OCI-LY3 (cell line): ENCODE measurements around the gene DDX19B.
A peak's percentile ranks its signal among the peaks of the same experiment; 100 is the strongest.

Experiments used
- H2AFZ ChIP-seq: fragments of 200-600, 300-600 bp; shearing (Covaris generic); 2 replicates; pipeline ENCODE4 v1.6.0; 2014; ENCODE audit warnings: antibody characterized with exemption, low read depth, low read length
- H3K27ac ChIP-seq: fragments of 200-600, 300-600 bp; sonication (generic); 2 replicates; pipeline ENCODE4 v1.5.1; 2014; ENCODE audit warnings: mild to moderate bottlenecking, low read length, moderate library complexity, mixed read lengths
- H3K27me3 ChIP-seq: fragments of 200-600, 300-600 bp; sonication (generic); 2 replicates; pipeline ENCODE4 v1.6.1; 2014; ENCODE audit warnings: low read depth, low read length, mixed read lengths
- H3K36me3 ChIP-seq: fragments of 200-600, 300-600 bp; sonication (generic); replicated peaks from 2 replicates; pipeline ENCODE3; 2014; ENCODE audit warnings: low read depth, low read length, mixed read lengths
- H3K4me1 ChIP-seq: fragments of 300-600, 200-600 bp; sonication (generic); 2 replicates; pipeline ENCODE4 v1.6.1; 2014; ENCODE audit warnings: low read length, mixed read lengths
- H3K4me2 ChIP-seq: fragments of 200-600, 300-600 bp; sonication (generic); 2 replicates; pipeline ENCODE4 v1.6.1; 2014; ENCODE audit warnings: low read length, mixed read lengths
- H3K4me3 ChIP-seq: fragments of 300-600, 200-600 bp; sonication (generic); 2 replicates; pipeline ENCODE4 v1.5.1; 2014; ENCODE audit warnings: antibody characterized with exemption, mild to moderate bottlenecking, low read length, moderate library complexity
- H3K79me2 ChIP-seq: fragments of 300-600, 200-600 bp; shearing (Covaris generic); 2 replicates; pipeline ENCODE4 v1.6.1; 2014; ENCODE audit warnings: mild to moderate bottlenecking, low read length, mixed read lengths
- H3K9ac ChIP-seq: fragments of 300-600, 200-600 bp; shearing (Covaris generic); 2 replicates; pipeline ENCODE4 v1.6.0; 2014; ENCODE audit warnings: mild to moderate bottlenecking, low read length, moderate library complexity
- H3K9me3 ChIP-seq: fragments of 200-600, 300-600 bp; shearing (Covaris generic); 2 replicates; pipeline ENCODE4 v1.6.1; 2014; ENCODE audit warnings: low read length, mixed read lengths; ENCODE audit not compliant: insufficient read depth
- H4K20me1 ChIP-seq: fragments of 200-600, 300-600 bp; sonication (generic); 2 replicates; pipeline ENCODE4 v1.6.1; 2016; ENCODE audit warnings: low read length, mixed read lengths; ENCODE audit not compliant: insufficient read depth
- EZH2phosphoT487 ChIP-seq: fragments of 200-600 bp; shearing (Covaris generic); IDR thresholded peaks from 2 replicates; pipeline ENCODE4 v1.6.1; 2018; ENCODE audit warnings: antibody characterized with exemption, mixed run types, low read depth
- TF ChIP-seq, protein P1 (sequence below): fragments of 200-600, 300-600 bp; sonication (generic); IDR thresholded peaks from 2 replicates; pipeline ENCODE4 v1.5.1; 2014; ENCODE audit warnings: antibody characterized with exemption, low read length, low read depth

Gene DDX19B

DNA sequence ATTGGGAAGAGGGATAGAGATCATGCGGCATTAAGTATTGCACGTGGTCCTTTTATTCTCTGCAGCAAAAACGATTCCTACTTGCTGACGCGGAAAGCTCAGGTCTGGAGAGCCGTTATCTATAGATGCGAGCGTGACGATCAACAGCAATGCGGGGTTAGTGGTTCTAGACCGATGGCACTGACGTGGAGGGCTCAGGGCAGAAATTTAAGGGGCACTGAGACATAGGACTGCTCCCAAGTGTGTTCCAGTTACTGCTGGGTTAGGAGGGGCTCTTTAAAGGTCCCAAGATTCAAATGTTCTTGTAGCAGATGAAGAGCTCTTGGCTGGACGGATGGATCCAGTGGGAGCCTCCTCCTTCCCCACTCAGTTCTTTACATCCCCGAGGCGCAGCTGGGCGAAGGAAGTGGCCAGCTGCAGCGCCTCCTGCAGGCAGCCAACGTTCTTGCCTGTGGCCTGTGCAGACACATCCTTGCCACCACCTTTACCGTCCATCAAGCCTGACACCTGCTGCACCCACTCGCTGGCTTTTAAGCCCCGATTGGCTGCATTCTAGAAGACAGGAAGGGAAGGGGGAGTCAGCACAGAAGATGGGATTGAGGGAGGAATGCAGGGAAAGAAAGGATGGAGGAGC lies 46.5 kb upstream of the DDX19B start:
- Histone ChIP-seq H3K9ac (no peak overlapping the region), H3K4me3 (no peak overlapping the region), H3K27ac (no peak overlapping the region), H3K9me3 (no peaks in the 10 kb centered on the region), H3K36me3 (peaks cover 47% of the 10 kb centered on the region), H3K27me3 (no peaks in the 10 kb centered on the region), H2AFZ (no peak overlapping the region), H4K20me1 (peaks cover 4% of the 10 kb centered on the region; the same call in 1 of the 2 replicates), H3K79me2 (peaks cover 41% of the 10 kb centered on the region), H3K4me1 (peaks cover 3% of the 10 kb centered on the region; the same call in 1 of the 2 replicates), H3K4me2 (no peak overlapping the region)
- no peak for TF ChIP-seq EZH2phosphoT487
- TF ChIP-seq, protein P1, sequence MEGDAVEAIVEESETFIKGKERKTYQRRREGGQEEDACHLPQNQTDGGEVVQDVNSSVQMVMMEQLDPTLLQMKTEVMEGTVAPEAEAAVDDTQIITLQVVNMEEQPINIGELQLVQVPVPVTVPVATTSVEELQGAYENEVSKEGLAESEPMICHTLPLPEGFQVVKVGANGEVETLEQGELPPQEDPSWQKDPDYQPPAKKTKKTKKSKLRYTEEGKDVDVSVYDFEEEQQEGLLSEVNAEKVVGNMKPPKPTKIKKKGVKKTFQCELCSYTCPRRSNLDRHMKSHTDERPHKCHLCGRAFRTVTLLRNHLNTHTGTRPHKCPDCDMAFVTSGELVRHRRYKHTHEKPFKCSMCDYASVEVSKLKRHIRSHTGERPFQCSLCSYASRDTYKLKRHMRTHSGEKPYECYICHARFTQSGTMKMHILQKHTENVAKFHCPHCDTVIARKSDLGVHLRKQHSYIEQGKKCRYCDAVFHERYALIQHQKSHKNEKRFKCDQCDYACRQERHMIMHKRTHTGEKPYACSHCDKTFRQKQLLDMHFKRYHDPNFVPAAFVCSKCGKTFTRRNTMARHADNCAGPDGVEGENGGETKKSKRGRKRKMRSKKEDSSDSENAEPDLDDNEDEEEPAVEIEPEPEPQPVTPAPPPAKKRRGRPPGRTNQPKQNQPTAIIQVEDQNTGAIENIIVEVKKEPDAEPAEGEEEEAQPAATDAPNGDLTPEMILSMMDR = peak; percentile 66

DNA sequence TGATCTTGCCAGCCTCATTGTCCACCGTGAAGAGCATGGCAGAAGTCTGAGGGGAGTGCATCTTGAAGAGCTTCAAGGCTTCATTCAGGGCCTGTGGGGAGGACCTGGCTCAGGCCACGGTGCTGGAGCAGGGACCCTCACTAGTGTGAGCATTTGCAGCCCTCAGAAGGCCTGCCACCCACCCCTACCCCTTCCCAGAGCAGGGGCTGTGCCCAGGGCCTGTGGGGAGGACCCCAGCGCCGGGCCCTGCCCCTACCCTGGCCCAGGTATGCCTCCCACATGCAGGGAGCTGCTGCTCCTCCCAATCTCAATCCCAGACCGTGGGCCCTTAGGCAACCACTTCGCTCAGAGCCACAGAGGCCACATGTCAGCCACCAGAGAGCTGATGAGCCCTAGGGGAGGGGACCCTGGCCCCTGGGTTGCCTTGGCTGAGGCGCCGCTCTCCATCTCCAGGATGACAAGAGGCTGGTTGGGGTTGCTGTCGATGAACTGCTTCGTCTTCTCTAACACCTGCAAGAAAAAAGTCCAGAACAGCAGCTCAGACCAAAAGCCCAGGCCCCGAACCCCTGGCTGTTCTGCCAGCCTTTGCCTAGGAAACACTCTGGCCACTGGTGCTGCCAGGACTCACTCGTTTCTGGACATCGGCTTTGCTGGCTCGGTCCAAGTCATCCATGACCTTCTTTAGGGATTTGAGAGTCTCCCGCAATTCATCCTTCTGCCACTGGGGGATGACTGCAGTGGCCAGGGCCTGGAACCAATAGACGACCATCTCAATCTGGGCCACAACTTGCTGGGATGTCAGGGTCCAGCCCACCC lies 45.5 kb upstream of the DDX19B start:
- H3K36me3 ChIP-seq = peaks cover 55% of the 10 kb centered on the region
- no peak overlapping the region for H3K27ac ChIP-seq
- peaks cover 31% of the 10 kb centered on the region for H3K79me2 ChIP-seq
- H3K4me3 ChIP-seq = no peak overlapping the region
- no peak overlapping the region for H3K4me2 ChIP-seq
- H3K27me3 ChIP-seq = no peaks in the 10 kb centered on the region
- no peak overlapping the region for H3K9ac ChIP-seq
- H2AFZ ChIP-seq = no peak overlapping the region
- TF ChIP-seq, protein P1 = no peak
- no peak for TF ChIP-seq EZH2phosphoT487
- peaks cover 4% of the 10 kb centered on the region; the same call in 1 of the 2 replicates for H4K20me1 ChIP-seq
- no peaks in the 10 kb centered on the region for H3K9me3 ChIP-seq
- H3K4me1 ChIP-seq = peaks cover 3% of the 10 kb centered on the region; the same call in 1 of the 2 replicates

DNA sequence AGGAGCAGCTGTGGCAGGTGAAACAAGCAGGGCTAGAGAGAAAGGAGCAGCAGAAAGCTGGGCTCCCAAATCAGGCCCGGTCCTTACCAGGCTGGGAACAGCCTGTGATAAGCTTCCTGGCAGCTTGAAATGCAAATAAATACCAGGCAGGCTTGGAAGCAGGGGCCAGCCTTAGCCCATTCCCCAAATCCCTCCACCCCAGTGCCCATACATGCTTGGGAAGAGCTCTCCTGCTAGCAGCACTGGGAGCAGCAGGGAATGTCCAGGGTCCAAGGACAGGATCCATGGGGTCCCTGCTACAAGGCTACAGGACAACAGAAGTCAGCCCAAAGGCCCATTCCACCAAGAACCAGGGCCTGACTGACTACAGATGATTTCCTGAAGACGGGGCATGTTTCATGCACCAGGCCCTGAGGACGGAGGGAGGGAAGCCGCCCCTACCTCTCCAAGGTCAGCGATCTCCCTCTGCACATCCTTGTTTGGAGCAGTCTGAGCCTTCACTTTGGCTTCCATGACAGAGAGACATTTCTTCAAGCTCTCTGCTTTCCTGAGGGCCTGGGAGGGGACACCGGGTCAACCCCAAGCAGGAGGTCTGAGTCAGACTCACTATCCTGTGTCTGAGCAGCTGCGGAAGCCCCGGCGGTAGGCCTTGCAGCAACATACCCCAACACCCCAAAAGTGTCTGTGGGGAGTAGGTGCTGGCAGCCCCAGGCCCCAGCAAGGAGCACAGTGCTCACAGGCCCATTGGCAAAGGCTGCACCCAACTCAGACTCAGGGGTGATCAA lies 44.6 kb upstream of the DDX19B start:
- H3K4me1 ChIP-seq = peaks cover 3% of the 10 kb centered on the region; the same call in 1 of the 2 replicates
- H3K4me3 ChIP-seq = no peak overlapping the region
- H3K27ac ChIP-seq = no peak overlapping the region
- no peak overlapping the region for H3K9ac ChIP-seq
- peaks cover 23% of the 10 kb centered on the region for H3K79me2 ChIP-seq
- no peak overlapping the region for H2AFZ ChIP-seq
- H3K9me3 ChIP-seq = no peaks in the 10 kb centered on the region
- no peak overlapping the region for H3K4me2 ChIP-seq
- no peaks in the 10 kb centered on the region for H3K27me3 ChIP-seq
- TF ChIP-seq, protein P1 = no peak
- H4K20me1 ChIP-seq = peaks cover 4% of the 10 kb centered on the region; the same call in 1 of the 2 replicates
- H3K36me3 ChIP-seq = peaks cover 63% of the 10 kb centered on the region

DNA sequence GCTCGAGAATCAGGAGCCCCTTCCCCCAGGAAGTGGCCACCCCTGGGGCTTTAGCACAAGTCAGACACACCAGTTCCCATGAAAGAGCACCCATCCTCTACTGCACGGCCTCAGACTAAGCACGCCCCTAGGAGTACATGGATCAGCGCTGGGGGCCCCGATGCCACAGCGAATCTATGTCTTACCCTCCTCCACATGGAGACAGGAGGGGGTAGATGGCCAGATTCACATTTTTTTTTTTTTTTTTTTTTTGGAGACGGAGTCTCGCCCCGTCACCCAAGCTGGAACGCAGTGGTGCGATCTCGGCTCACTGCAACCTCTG lies 44.1 kb upstream of the DDX19B start:
- H3K4me1 ChIP-seq = peaks cover 3% of the 10 kb centered on the region; the same call in 1 of the 2 replicates
- H3K79me2 ChIP-seq = peaks cover 17% of the 10 kb centered on the region
- H4K20me1 ChIP-seq = peaks cover 4% of the 10 kb centered on the region; the same call in 1 of the 2 replicates
- no peak overlapping the region for H2AFZ ChIP-seq
- H3K9me3 ChIP-seq = no peaks in the 10 kb centered on the region
- H3K27ac ChIP-seq = no peak overlapping the region
- no peak overlapping the region for H3K4me3 ChIP-seq
- H3K4me2 ChIP-seq = no peak overlapping the region
- peaks cover 64% of the 10 kb centered on the region for H3K36me3 ChIP-seq
- H3K9ac ChIP-seq = no peak overlapping the region
- H3K27me3 ChIP-seq = no peaks in the 10 kb centered on the region
- TF ChIP-seq, protein P1 = no peak
- no peak for TF ChIP-seq EZH2phosphoT487
